OCI-LY3 (cell line): Measurements from ENCODE around the gene AKAP11.

ENCODE experiments used
- EZH2phosphoT487 ChIP-seq: fragments of 200-600 bp; shearing (Covaris generic); IDR thresholded peaks from 2 replicates; pipeline ENCODE4 v1.6.1; 2018; ENCODE audit warnings: antibody characterized with exemption, mixed run types, low read depth
- TF ChIP-seq, protein P1 (sequence below): fragments of 200-600, 300-600 bp; sonication (generic); IDR thresholded peaks from 2 replicates; pipeline ENCODE4 v1.5.1; 2014; ENCODE audit warnings: antibody characterized with exemption, low read length, low read depth

DNA sequence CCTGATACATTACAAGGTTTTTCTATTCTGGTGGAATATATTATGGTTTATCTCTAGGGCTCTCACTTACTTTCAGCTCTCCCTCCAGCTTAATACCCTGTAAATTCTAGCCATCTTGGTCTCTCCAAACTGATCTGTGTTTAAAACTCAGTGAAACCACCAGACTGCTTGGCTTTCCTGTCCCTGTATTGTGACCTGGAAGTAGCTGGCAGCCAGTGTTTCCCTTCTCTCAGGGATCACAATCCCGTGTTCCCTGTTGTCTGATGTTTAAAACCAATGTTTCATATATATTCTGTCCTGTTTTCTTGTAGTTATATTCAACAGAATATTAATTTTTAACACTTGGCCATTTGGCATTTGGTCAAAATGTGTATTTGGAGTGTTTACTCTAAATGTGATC lies 8.0 kb downstream of the AKAP11 start:
- TF ChIP-seq, protein P1, sequence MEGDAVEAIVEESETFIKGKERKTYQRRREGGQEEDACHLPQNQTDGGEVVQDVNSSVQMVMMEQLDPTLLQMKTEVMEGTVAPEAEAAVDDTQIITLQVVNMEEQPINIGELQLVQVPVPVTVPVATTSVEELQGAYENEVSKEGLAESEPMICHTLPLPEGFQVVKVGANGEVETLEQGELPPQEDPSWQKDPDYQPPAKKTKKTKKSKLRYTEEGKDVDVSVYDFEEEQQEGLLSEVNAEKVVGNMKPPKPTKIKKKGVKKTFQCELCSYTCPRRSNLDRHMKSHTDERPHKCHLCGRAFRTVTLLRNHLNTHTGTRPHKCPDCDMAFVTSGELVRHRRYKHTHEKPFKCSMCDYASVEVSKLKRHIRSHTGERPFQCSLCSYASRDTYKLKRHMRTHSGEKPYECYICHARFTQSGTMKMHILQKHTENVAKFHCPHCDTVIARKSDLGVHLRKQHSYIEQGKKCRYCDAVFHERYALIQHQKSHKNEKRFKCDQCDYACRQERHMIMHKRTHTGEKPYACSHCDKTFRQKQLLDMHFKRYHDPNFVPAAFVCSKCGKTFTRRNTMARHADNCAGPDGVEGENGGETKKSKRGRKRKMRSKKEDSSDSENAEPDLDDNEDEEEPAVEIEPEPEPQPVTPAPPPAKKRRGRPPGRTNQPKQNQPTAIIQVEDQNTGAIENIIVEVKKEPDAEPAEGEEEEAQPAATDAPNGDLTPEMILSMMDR = no peak
- TF ChIP-seq EZH2phosphoT487 = no peak
